Activated T-cell treated with anti-CD3 and anti-CD28 coated beads, Interleukin-2, amount 50 U/mL, for 4 hours (primary cell): ENCODE data around the gene EIF6. TPM values are rescaled to one million over a fixed set of nuclear protein-coding genes. Genes with fewer than 3 reads are reported as not detected.
A peak's percentile ranks its signal among the peaks of the same experiment; 100 is the strongest.

Source experiments
- ATAC-seq, 2 donors: fragments of 200-7000 bp; cut with Tn5 transposase; one replicate each; pipeline ENCODE4 v1.10.0; 2021
- DNase-seq: peaks from one replicate; pipeline ENCODE4 v3.0.0-alpha.2; 2020
- H3K27me3 Mint-ChIP-seq: one replicate; pipeline ENCODE4 v1.8.0; 2021; ENCODE audit warnings: low read depth, mixed read lengths
- H3K36me3 Mint-ChIP-seq: one replicate; pipeline ENCODE4 v1.8.0; 2022; ENCODE audit warnings: mixed read lengths; ENCODE audit not compliant: insufficient read depth
- H3K4me1 Mint-ChIP-seq: one replicate; pipeline ENCODE4 v1.8.0; 2021; ENCODE audit warnings: low read depth, mixed read lengths
- H3K4me3 Mint-ChIP-seq: one replicate; pipeline ENCODE4 v1.8.0; 2021; ENCODE audit warnings: mild to moderate bottlenecking, moderate library complexity, mixed read lengths
- H3K9me3 Mint-ChIP-seq: one replicate; pipeline ENCODE4 v1.8.0; 2021; ENCODE audit warnings: mixed read lengths
- total RNA-seq, 3 donors: library from RNA; stranded (reverse); gene quantifications; one replicate each; pipeline ENCODE4 v1.2.1, GENCODE V29; 2021

EIF6 gene
- total RNA-seq, result 100 to 1,000 TPM; 307 to 331 (median 310) TPM

- Mint-ChIP-seq H3K36me3 (peaks cover 17% of the 10 kb centered on the region), H3K27me3 (no peaks in the 10 kb centered on the region), H3K4me3 (peak within 1 kb of the TSS; percentile 84), H3K9me3 (no peaks in the 10 kb centered on the region), H3K4me1 (peaks cover 29% of the 10 kb centered on the region)
- ATAC-seq, result peak; percentile 88 to 95
- peak; percentile 60 for DNase-seq
These were observed at the start of gene EIF6 for GRCh38 chr20:35284267-35284991. EIF6 (minus strand) TSS chr20:35284772; CDS start chr20:35284487, 285 bp downstream.

DNA sequence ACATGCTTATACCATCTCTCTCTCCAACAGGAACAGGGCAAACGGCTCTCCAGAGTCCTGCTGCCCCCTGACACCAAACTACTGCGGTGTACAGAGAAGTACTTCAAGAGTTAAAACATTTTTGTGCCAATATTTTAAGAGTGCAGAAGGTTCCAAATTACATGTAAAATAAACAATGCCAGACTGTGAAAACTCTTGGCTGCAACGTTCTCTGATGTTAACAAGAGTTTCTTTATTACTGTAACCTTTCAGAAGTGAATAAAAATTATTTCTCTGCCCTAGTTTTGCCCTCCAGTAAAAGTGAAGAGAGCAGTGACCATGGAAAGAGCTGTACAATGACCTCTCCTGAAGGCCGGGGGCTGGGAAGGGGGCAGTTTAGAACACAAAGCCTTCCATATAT is 49.0 kb upstream of the EIF6 start:
- ATAC-seq, result no peak
- Mint-ChIP-seq H3K9me3 (no peaks in the 10 kb centered on the region), H3K4me3 (no peak overlapping the region), H3K27me3 (no peaks in the 10 kb centered on the region), H3K36me3 (peaks cover 8% of the 10 kb centered on the region), H3K4me1 (peaks cover 8% of the 10 kb centered on the region)
- no peak for DNase-seq

GRCh38 chr20:35332540-35333200 is 48.1 kb upstream of the EIF6 start:
- Mint-ChIP-seq H3K9me3 (no peaks in the 10 kb centered on the region), H3K4me1 (peaks cover 11% of the 10 kb centered on the region), H3K4me3 (no peak overlapping the region), H3K36me3 (peaks cover 8% of the 10 kb centered on the region), H3K27me3 (no peaks in the 10 kb centered on the region)
- ATAC-seq (no peak), DNase-seq (no peak)

DNA sequence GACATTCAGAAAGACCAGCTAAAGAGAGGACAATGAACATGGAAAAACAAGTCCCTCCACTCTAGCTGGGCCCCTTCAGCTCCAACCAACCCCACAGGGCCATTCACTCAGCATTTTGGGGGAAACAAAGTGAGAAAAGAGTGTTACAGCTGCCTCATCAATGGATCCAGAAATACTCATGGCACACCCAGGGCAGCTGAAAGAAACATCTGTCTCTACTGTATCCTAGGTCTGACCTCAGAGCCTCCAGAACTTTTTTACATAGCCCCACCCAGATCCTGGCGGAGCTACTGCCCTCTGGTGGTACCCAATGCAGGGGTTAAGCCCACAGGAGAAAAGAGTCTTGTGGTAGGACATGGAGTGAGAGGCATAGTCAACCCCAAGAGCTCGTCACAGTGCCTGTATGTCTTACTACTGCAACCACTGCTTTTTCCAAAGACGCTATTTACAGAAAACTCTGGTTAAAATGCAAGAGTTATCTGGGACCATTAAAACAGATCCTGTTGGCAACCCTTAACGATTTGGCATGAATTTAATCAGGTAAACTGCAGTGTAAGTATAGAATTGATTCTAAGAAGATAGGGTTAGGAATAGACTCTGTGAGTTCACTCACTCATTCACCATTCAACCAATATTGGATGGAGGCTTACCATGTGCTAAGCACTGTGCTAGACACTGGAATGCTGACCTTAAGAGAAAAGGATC is 45.0 kb upstream of the EIF6 start:
- Mint-ChIP-seq H3K4me1 (peaks cover 12% of the 10 kb centered on the region), H3K27me3 (no peaks in the 10 kb centered on the region), H3K4me3 (no peak overlapping the region), H3K9me3 (no peaks in the 10 kb centered on the region), H3K36me3 (peaks cover 11% of the 10 kb centered on the region)
- DNase-seq, result no peak
- peak; percentile 69 to 78 for ATAC-seq

- H3K4me1 Mint-ChIP-seq, result peaks cover 12% of the 10 kb centered on the region
- no peak for DNase-seq
- H3K36me3 Mint-ChIP-seq, result peaks cover 11% of the 10 kb centered on the region
- H3K9me3 Mint-ChIP-seq, result no peaks in the 10 kb centered on the region
- ATAC-seq, result no peak
- no peaks in the 10 kb centered on the region for H3K27me3 Mint-ChIP-seq
- H3K4me3 Mint-ChIP-seq, result no peak overlapping the region
These were observed 44.1 kb upstream of the EIF6 start for GRCh38 chr20:35328689-35329088.

DNA sequence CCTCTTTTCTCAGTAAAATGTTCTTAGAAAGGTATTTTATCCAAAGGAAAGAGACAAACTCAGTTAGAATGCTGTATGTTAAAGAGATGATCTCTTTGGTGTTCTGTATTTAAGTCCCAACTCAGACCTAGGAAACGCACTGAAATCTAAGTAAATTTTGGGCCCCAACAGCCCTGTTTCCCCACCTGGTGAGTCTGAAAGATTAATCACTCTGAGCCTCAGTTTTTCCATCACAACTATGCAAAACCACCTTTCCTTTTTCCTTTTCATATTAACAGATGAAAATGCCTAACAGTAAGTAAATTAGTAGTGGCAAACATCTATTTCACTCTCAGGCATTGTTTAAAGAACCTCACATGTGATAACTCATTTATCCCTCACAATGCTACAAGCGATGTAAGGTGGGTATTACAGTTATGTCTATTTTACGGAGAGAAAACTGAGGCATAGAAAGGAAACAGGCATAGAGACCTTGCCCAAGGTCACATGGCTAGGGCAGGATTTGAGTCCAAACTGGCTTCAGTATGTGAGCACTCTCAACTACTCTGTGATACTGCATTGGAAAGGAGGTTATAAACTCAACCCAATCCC is 43.6 kb upstream of the EIF6 start:
- no peaks in the 10 kb centered on the region for H3K27me3 Mint-ChIP-seq
- DNase-seq (no peak), ATAC-seq (peak; percentile 44 to 59)
- H3K9me3 Mint-ChIP-seq, result no peaks in the 10 kb centered on the region
- no peak overlapping the region for H3K4me3 Mint-ChIP-seq
- H3K36me3 Mint-ChIP-seq, result peaks cover 9% of the 10 kb centered on the region
- H3K4me1 Mint-ChIP-seq, result peaks cover 12% of the 10 kb centered on the region

- DNase-seq (no peak), ATAC-seq (no peak)
- no peak overlapping the region for H3K4me3 Mint-ChIP-seq
- H3K27me3 Mint-ChIP-seq, result no peaks in the 10 kb centered on the region
- H3K36me3 Mint-ChIP-seq, result peaks cover 9% of the 10 kb centered on the region
- H3K9me3 Mint-ChIP-seq, result no peaks in the 10 kb centered on the region
- peaks cover 12% of the 10 kb centered on the region for H3K4me1 Mint-ChIP-seq
These were observed 42.8 kb upstream of the EIF6 start for GRCh38 chr20:35327074-35327976.

GRCh38 chr20:35326740-35327073 is 42.1 kb upstream of the EIF6 start:
- H3K36me3 Mint-ChIP-seq, result peaks cover 9% of the 10 kb centered on the region
- no peaks in the 10 kb centered on the region for H3K9me3 Mint-ChIP-seq
- peaks cover 12% of the 10 kb centered on the region for H3K4me1 Mint-ChIP-seq
- no peak overlapping the region for H3K4me3 Mint-ChIP-seq
- ATAC-seq (no peak), DNase-seq (no peak)
- H3K27me3 Mint-ChIP-seq, result no peaks in the 10 kb centered on the region

DNA sequence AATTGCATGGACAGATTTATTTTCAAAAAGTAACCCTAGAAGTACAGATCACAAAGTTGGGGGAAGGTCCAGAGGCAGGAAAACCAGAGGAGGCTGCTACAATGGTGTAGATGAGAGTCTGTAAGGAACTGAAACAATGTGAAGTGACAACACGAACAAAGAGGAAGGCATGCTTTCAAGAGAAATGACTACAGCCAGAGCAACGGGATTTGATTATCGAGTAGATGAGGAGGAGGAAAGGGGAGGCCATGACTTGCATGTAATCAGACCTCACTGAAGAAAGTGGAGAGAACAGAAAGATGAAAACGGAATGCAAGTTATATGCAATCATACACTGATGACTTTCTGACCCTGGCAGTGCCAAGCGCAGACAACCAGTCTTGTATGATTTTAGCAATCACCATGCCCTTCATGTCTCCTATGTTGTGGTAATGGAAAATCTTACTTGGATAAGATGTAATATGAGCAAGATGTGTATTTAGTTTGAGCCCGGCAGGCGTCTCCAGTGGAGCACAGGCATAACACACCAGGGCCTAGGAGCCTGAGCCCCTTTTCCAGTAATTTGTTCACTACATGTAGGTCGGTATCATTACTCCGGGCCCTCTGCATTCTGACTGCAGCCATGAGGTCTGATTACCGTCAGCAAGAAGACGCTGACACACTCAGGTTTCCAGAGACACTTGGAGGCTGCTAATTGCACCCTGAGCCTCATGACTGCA is 41.6 kb upstream of the EIF6 start:
- no peak for ATAC-seq
- Mint-ChIP-seq H3K36me3 (peaks cover 9% of the 10 kb centered on the region), H3K27me3 (no peaks in the 10 kb centered on the region), H3K4me3 (no peak overlapping the region), H3K9me3 (no peaks in the 10 kb centered on the region), H3K4me1 (peaks cover 12% of the 10 kb centered on the region)
- DNase-seq, result no peak

DNA sequence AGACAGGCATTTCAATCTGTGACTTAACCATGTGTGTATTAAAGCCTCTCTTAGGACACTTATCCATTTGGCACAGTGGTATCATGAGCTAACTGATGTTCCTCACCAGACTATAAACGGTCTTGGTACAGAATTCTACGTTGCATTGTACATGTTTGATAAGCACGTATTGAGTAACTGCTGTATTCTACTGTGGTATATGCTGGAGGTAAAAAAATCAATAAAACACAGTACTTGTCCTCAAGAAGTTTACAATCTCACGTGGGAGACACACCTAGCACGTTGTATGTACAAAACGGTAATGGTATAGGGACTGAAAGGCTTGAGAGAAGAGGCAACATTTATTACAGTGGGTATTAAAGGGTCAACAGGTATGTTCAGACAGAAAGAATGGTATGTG is 40.8 kb upstream of the EIF6 start:
- H3K36me3 Mint-ChIP-seq, result peaks cover 12% of the 10 kb centered on the region
- DNase-seq (no peak), ATAC-seq (no peak)
- H3K9me3 Mint-ChIP-seq, result no peaks in the 10 kb centered on the region
- no peaks in the 10 kb centered on the region for H3K27me3 Mint-ChIP-seq
- H3K4me1 Mint-ChIP-seq, result peaks cover 10% of the 10 kb centered on the region
- no peak overlapping the region for H3K4me3 Mint-ChIP-seq

DNA sequence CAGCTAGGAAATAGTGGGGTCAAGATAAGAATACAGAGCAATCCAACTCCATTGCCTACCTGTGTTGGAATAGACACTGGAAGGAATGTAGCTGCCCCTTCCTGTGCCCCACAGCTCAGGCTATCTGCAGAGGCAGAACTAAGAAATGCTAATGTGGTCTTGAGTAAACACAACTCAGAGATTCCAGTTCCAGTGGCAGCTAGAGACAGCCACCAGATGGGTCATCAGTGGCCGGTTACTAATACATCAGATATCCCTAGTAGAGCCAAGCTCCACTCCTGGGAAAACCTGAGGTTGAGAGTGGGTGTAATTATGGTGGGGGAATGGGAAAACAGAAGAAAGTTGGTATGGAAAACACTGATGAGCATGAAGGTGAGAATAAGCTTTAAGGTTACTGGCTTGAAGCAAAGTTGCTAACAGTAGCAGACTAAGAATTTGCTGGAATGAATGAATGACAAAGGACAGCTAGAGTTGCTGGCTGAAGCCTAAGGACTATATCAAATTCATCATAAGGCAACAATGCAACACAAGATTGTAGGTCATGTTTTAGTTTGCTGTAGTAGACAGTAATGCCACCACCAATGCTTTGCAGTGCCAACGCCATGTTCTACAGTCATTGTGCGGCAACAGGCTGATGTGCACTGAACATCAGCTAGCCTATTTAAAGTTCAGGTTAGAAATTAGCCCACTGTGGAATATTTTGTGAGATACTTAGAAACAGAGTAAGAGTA is 36.0 kb upstream of the EIF6 start:
- peaks cover 6% of the 10 kb centered on the region for H3K36me3 Mint-ChIP-seq
- no peak for DNase-seq
- no peaks in the 10 kb centered on the region for H3K27me3 Mint-ChIP-seq
- peaks cover 4% of the 10 kb centered on the region for H3K4me1 Mint-ChIP-seq
- H3K9me3 Mint-ChIP-seq, result no peaks in the 10 kb centered on the region
- H3K4me3 Mint-ChIP-seq, result no peak overlapping the region
- no peak for ATAC-seq

DNA sequence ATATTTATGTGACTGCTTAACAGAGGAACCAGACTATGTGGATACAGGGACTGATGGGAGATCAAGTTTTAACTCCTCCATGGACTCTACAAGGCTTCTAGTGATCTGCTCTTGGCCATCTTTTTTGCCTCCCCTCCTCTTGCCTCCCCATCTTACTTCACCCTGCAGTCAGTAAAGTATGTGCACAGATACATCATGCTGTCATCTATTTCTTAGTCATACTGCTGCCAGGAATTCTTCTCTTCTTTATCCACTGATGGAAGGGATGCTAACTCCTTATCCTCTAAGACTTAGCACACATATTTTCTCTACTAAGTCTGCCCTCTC is 35.3 kb upstream of the EIF6 start:
- ATAC-seq (no peak), DNase-seq (no peak)
- H3K27me3 Mint-ChIP-seq, result no peaks in the 10 kb centered on the region
- no peak overlapping the region for H3K4me3 Mint-ChIP-seq
- peaks cover 10% of the 10 kb centered on the region for H3K4me1 Mint-ChIP-seq
- H3K9me3 Mint-ChIP-seq, result no peaks in the 10 kb centered on the region
- peaks cover 5% of the 10 kb centered on the region for H3K36me3 Mint-ChIP-seq
